Liver (tissue), 3 donors: Measurements from ENCODE around the gene NEK1.

Experiments
- CTCF ChIP-seq: fragments of 150-350 bp; IDR thresholded peaks from 2 replicates; pipeline ENCODE4 v1.5.1; 2017; ENCODE audit warnings: improper control_type of control experiment, low read depth, low read length; ENCODE audit not compliant: missing input control
- FOXA1 ChIP-seq: IDR thresholded peaks from 2 replicates; pipeline ENCODE4 v1.6.1; 2016; ENCODE audit warnings: antibody characterized with exemption
- JUND ChIP-seq, 2 donors: IDR thresholded peaks; 2 replicates each; pipeline ENCODE4 v1.6.1; 2016; ENCODE audit warnings: antibody characterized with exemption in 2 of 2
- RXRA ChIP-seq, 2 donors: IDR thresholded peaks; 2 replicates each; pipeline ENCODE4 v1.6.1; 2017 to 2018; ENCODE audit warnings: antibody characterized with exemption in 2 of 2, mild to moderate bottlenecking in 1 of 2
- donor health status: healthy.
- donor health status: healthy.

- no peak for TF ChIP-seq CTCF
- TF ChIP-seq JUND (IDR thresholded peaks at IDR 0.05) = peak in 1 of 2 donors; percentile 20
- no peak for TF ChIP-seq FOXA1
- TF ChIP-seq RXRA (IDR thresholded peaks at IDR 0.05) = no peak
These were observed 214.1 kb downstream of the NEK1 start for GRCh38 chr4:169398316-169398715.
